GM19467 (cell line): ENCODE data around the gene AKAP5.
"Not testable (repeated sequence)": the region's sequence is repeated elsewhere in the genome, so short reads cannot be mapped to it uniquely, and the experiment has no call there.

ENCODE experiments used
- ATAC-seq: cut with Tn5 transposase; IDR thresholded peaks from one replicate; pipeline ENCODE4 v1.9.1; 2021; ENCODE audit warnings: mild to moderate bottlenecking, moderate library complexity; ENCODE audit not compliant: unreplicated experiment

The AKAP5 gene

GRCh38 chr14:64501411-64502171, 36.3 kb downstream of the AKAP5 start:
- ATAC-seq: no peak

- ATAC-seq: no peak
Measured at GRCh38 chr14:64502456-64502855, 37.2 kb downstream of the AKAP5 start.

GRCh38 chr14:64502887-64503433, 37.7 kb downstream of the AKAP5 start:
- peak; percentile 0 for ATAC-seq

DNA sequence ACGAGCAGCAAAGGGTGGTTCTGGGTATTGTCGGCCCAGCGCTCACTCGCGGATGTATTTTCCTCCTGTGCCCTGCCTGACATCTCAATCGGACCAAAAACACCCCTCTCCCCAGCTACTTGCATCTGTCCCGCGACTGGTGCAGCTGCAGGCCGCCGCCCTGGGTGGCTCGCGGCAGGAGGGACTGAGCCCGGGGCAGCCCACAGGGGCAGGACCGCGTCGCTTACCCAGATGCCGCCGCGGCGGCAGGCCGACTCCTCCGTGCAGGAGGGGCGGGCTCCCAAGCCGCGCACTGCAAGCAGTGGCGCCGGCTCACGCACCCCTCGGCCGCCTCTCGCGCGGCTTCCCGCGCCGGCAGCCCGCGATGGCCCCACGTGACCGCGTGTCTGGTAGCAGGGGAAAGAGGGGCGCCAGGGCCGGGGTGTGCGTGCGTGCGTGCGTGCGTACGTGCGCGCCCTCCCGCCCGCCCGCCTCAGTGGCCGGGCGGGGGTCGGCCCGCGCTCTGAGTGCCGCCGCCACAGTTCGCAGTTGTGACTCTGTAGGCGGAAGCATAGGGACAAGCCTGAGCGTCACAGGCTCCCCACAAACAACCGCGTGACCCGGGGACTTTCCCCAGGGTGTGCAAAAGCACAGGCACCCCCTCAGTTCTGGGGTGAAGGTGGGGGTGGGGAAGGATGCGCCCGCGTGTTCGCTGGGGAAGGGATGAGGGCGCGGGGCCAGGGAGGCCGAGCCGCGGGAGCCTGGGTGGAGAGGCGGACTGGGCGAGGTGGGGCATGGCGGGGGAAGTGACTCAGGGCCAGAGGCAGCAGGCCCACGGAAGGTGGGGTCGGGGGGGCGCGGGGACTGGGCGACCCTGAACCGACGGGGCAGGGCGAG, 38.4 kb downstream of the AKAP5 start, which contains the start of gene ZBTB25:
Gene ZBTB25 (minus strand): TSS at position 405 of the 876 bp plus-strand sequence. CDS start 13,305 bp downstream, outside the sequence.
- ATAC-seq: peak; percentile 57

DNA sequence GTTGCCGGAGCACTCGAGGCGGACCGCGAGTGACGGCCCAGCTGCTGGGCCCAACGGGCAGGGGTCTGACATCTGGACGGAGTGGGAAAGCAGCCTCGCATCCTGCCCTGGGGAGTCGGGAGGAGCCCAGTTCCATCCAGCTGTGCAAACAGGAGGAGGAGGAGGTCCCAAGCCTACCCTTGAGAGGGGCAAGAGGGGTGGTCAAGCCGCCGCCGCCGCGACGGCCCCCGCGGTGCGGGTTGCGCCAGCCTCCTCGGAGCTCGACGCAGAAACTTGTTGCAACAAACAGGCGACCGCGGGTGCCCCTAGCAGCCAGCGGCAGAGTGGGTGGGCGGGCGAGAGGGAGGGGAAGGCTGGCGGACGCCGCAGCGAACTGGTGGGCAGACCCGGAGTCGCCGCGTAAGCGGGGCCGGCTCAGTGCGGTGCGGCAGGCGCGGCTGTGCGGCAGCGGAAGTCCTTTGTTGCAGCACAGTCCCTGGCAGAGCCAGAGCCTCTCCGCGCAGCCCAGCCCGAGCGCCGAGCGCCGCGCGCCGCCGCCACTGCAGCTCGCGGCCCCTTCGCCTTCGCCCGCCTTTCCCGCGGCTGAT, 39.1 kb downstream of the AKAP5 start, which contains the start of gene ZBTB1:
Gene ZBTB1 (plus strand): TSS at position 461 of the 587 bp plus-strand sequence. CDS start 16,735 bp downstream, outside the sequence.
- peak; percentile 23 for ATAC-seq

DNA sequence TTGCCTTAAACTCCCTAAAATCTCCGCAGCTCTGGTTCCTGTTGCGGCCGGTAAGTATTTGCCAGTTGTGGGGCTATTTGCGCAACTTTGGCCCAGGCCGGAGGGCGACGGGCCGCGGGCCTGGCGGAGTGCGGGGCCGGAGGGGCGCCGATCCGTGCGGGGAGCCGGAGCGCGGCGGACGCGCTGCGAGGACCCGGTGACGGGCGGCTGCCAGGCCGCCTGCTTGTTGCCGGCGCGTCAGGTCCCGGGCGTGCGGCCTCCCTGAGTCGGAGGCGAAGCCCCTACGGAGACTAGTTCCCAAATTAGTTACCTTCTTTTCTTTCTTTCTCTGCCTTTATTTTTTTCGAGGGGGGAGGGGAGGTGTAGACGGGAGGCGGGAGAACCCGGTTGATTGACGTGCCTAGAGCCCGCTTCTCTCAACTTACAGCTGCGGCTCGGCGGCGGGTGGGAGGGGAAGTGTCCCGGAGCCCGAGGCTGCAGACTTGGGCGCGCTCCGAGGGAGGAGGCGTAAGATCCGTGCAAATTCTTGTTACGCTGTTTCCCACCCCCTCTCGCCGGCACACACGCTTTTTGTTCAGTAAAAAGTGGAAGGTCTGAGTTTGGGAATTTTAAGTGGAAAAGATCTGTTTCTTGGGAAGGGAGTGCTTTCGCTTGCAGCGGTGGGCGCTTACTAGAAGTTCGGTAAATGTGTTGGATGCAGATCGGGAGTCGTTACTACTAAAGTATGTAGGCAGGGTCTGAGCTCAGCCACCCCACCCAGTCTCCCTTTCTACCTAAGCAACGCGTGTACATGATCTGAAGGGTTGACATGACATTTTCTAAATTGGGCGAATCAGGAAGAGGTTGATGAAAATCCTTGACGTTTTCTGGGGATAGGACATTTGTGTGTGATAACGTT, 39.8 kb downstream of the AKAP5 start:
- peak; percentile 15 for ATAC-seq

- no peak for ATAC-seq
Measured at GRCh38 chr14:64506721-64507120, 41.4 kb downstream of the AKAP5 start.

DNA sequence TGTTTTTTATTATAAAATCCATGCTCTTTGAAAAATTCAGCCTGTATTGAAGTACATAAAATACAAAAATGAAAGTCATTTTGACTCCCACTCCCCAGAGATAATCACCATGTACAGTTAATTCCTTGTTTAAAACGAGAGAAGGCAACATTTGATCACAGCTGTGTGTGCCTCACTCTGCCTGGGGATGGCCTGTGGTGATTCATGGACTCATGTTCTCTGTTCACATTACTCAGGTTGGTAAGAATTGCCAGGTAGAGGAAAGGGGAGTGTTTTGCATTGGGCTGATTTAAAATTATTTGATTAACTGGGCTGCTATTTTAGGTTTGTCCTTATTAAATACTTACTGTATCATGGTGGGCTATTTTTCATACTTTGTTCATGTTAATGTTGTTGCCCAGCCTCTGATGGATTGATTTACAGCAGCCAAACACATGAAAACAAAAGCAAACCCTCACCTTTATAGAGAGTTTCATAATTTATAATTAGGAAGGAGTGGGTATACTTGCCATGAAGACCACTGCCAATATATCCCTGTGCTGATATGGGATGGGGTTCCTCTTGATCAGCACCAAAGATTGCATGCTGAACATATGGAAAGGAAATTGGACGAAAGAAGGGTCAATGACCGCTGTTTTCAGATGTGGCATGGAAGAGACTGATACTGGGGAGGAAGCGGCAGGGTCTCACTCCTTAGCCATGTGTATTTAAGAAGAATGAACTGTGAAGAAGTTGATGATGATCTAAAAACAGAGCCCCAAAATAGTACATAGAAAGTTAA, 42.3 kb downstream of the AKAP5 start:
- no peak for ATAC-seq

DNA sequence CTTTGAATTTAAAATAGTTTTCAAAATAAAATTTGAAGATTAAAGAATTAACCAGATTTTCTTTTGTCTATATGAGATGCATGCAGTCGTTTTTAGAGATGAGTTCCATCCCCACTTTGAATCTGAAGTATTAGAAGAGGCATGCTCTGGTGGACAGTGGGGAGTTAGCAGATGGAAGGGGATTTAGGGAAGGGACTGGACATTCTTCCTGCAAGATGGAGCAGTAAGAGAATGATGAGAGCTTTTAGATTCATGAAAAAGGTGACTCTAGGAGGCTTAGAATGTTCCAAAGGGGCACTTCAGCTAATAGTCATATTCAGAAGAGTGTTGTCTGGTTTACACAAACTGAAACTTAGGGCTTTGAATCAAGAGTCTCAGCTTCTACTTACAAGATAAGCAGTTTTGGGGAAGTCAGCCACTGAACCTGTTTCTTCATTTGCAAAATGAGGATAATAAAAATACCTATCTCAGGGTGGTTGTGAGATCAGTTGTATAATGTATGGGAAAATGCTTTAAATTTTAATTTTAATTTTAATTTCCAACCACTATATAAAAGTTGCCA, 43.0 kb downstream of the AKAP5 start:
- no peak for ATAC-seq

GRCh38 chr14:64509036-64509435, 43.7 kb downstream of the AKAP5 start:
- no peak for ATAC-seq

DNA sequence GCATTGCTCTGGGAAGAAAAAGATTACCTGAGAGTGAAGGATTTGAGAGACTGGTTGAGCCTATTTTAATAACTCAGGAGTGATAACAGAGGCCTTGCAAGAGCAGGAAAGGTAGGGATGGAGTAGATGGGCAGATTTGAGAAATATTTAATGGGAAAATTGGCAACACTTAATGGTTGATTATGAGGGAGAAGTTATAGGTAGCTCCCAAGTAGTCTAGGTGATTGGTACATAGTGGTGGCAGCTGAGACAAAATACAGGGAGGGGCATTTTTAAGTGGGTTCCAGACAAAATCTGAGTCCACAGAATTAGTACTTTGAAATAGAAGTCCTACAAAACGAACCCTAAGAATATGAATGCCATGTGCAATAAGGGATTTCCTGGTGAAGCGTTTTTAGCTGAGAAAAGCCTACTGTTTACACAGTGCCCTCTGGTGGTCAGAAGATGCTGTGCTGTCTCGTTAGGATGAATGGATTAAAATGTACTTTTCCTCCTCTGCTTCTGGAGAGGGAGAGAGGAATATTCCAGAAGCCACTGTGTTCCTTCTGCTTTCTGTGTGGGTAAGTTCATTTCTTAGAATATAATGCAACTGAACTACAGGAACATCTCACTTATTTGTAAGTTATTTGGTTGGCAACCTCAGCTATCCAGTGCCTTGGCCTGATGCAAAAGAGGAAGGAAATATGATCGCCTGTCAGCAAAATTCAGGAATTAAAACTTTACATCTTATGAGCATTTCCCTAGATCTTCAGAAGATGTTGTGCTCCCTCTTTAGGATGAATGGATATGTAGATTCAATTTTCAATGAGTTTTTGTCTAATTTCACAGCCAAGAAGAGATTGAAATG, 45.7 kb downstream of the AKAP5 start:
- no peak for ATAC-seq

- ATAC-seq: no peak
Measured at GRCh38 chr14:64513271-64513670, 48.0 kb downstream of the AKAP5 start.

GRCh38 chr14:64515053-64515452, 49.8 kb downstream of the AKAP5 start:
- no peak for ATAC-seq

GRCh38 chr14:64516969-64517368, 51.7 kb downstream of the AKAP5 start:
- ATAC-seq: no peak

DNA sequence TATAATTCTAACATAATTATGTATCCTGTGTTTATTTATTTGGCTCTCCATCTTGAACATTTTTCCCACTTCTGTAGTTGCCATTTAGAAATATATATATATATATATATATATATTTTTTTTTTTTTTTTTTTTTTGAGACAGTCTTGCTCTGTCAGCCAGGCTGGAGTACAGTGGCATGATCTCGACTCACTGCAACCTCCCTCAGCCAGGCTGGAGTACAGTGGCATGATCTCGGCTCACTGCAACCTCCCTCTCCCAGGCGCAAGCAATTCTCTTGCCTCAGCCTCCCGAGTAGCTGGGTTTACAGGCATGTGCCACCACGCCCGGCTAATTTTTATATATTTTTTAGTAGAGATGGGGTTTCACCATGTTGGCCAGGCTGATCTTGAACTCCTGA, 52.4 kb downstream of the AKAP5 start:
- not testable (repeated sequence) for ATAC-seq

GRCh38 chr14:64518229-64518628, 52.9 kb downstream of the AKAP5 start:
- no peak for ATAC-seq

GRCh38 chr14:64520699-64521098, 55.4 kb downstream of the AKAP5 start:
- no peak for ATAC-seq
